Measurements from ENCODE around the gene EIF4G3. TPM values are rescaled to one million over a fixed set of nuclear protein-coding genes. Genes with fewer than 3 reads are reported as not detected.

The EIF4G3 gene
- total and polyA plus RNA-seq, 2 of the 8 experiments (the other 6 are each of a cell fraction or from before 2014, with no cell fraction given) = 47.5 to 66.6 TPM

DNA sequence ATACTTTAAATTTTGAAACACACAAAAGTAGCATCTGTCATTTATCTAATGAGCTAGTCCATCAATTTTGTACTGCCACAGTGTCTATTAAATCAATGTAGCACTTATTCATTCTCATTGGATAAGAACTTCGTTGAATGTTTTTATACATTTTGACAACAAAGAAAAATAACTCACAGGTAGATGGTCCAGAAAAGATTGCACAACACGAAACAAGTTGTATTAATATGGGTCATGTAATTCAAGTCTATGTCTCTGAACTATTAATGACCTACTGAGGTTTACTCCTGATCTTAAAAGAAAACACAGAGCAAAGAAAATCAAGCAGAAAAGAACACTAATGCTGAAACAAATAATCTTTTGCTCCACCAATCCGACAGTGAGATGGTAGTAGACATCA lies 404.9 kb downstream of the EIF4G3 start:
- Histone ChIP-seq H4K8ac (ENCODE audit: extremely low read depth, insufficient read depth, low read length) (no peak overlapping the region), H3K27ac (ENCODE audit: low read depth, low read length) (no peak overlapping the region), H3K79me1 (ENCODE audit: low read depth, low read length) (no peaks in the 10 kb centered on the region), H4K20me1 (replicated peaks in 1 of 2; ENCODE audit: control insufficient read depth in 1 of 2, insufficient read depth in 2 of 2, low read length in 2 of 2) (peaks cover 0 to 1% of the 10 kb centered on the region in 2 experiments), H4K91ac (replicated peaks; ENCODE audit: insufficient read length, low read length) (no peak overlapping the region), H2BK120ac (replicated peaks; ENCODE audit: low read depth, low read length) (no peak overlapping the region), H2BK12ac (ENCODE audit: low read depth, low read length) (no peak overlapping the region), H3K23me2 (ENCODE audit: low read depth, low read length) (no peaks in the 10 kb centered on the region), H3K9ac (replicated peaks in 1 of 4; ENCODE audit: extremely low read depth in 1 of 4, low read depth in 3 of 4, low read length in 3 of 4) (no peak overlapping the region), H3K14ac (ENCODE audit: insufficient read length) (no peak overlapping the region), H4K5ac (ENCODE audit: insufficient read length, low read depth, low read length) (no peak overlapping the region), H2BK20ac (ENCODE audit: low read length) (no peak overlapping the region), H2AK5ac (ENCODE audit: low read depth, low read length) (no peak overlapping the region), H2BK5ac (ENCODE audit: low read depth, low read length) (no peak overlapping the region), H3K79me2 (ENCODE audit: control insufficient read depth in 1 of 2, insufficient read depth in 2 of 2, low read length in 2 of 2) (no peaks in the 10 kb centered on the region), H3K9me3 (ENCODE audit: insufficient read depth in 2 of 2, low read depth in 1 of 2, low read length in 1 of 2) (no peaks in the 10 kb centered on the region), H3K36me3 (ENCODE audit: control insufficient read depth in 2 of 4, insufficient read depth in 4 of 4, low read length in 3 of 4) (peaks cover 15 to 91% (median 73%) of the 10 kb centered on the region in 4 experiments), H3K27me3 (replicated peaks in 1 of 4; ENCODE audit: control insufficient read depth in 3 of 4, extremely low read depth in 1 of 4, insufficient read depth in 3 of 4, low read length in 3 of 4) (no peaks in the 10 kb centered on the region), H3K18ac (ENCODE audit: extremely low read depth, low read length) (no peak overlapping the region), H3K4ac (replicated peaks; ENCODE audit: insufficient read length, low read depth, low read length) (no peak overlapping the region), H3K4me2 (ENCODE audit: insufficient read depth in 1 of 2, low read depth in 2 of 2, low read length in 2 of 2) (no peak overlapping the region), H3K4me1 (replicated peaks in 1 of 4; ENCODE audit: control insufficient read depth in 3 of 4, insufficient read depth in 4 of 4, low read length in 3 of 4) (no peaks in the 10 kb centered on the region), H2AFZ (ENCODE audit: low read length) (no peak overlapping the region), H3K56ac (replicated peaks; ENCODE audit: insufficient read length, low read depth, low read length) (no peak overlapping the region), H2BK15ac (ENCODE audit: low read length) (no peak overlapping the region), H3K23ac (ENCODE audit: insufficient read length) (no peak overlapping the region), H3K4me3 (ENCODE audit: extremely low read depth in 1 of 4, insufficient read depth in 2 of 4, low read depth in 3 of 4, low read length in 4 of 4) (no peak overlapping the region)
- CTCF ChIA-PET (ENCODE audit: partially characterized antibody) = interaction anchor here (0.5 kb wide), 1 partner anchor 183 kb away, joined by 3 read pairs; no protein-coding TSS in a partner anchor
- DNase-seq (ENCODE audit: low read depth in 1 of 2, low spot score in 2 of 2) (no peak), FAIRE-seq (no peak)
- 91% methylated on average over 3 of the region's 3 CpGs; no CpG with 5 or more reads in 1 of the 2 experiments for WGBS, 2 experiments (ENCODE audit: extremely low coverage in 1 of 2, insufficient coverage in 1 of 2, insufficient read length in 1 of 2, insufficient replicate concordance in 2 of 2, low coverage in 1 of 2, low lambda C conversion rate in 2 of 2, missing lambda C conversion rate in 1 of 2)
- POLR2A ChIA-PET (ENCODE audit: partially characterized antibody) = interaction anchor here (0.7 kb wide), 1 partner anchor 11 kb away, joined by 4 read pairs; no protein-coding TSS in a partner anchor
- no peak for TF ChIP-seq SIRT6 (IDR thresholded peaks at IDR 0.05; ENCODE audit: low read length)
- TF ChIP-seq MAX (IDR thresholded peaks at IDR 0.05) = no peak
- TF ChIP-seq GABPA (IDR thresholded peaks at IDR 0.05; ENCODE audit: borderline replicate concordance, insufficient read depth, low read length) = no peak
- TF ChIP-seq, protein P1, sequence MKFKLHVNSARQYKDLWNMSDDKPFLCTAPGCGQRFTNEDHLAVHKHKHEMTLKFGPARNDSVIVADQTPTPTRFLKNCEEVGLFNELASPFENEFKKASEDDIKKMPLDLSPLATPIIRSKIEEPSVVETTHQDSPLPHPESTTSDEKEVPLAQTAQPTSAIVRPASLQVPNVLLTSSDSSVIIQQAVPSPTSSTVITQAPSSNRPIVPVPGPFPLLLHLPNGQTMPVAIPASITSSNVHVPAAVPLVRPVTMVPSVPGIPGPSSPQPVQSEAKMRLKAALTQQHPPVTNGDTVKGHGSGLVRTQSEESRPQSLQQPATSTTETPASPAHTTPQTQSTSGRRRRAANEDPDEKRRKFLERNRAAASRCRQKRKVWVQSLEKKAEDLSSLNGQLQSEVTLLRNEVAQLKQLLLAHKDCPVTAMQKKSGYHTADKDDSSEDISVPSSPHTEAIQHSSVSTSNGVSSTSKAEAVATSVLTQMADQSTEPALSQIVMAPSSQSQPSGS (IDR thresholded peaks at IDR 0.05; ENCODE audit: low read length) = no peak
- no peak for TF ChIP-seq POU5F1 (IDR thresholded peaks at IDR 0.05; ENCODE audit: low read depth, low read length)
- TF ChIP-seq RBBP5 (IDR thresholded peaks at IDR 0.05; ENCODE audit: borderline replicate concordance, low read depth, low read length) = no peak
- no peak for TF ChIP-seq TBP (IDR thresholded peaks at IDR 0.05; ENCODE audit: low read depth, low read length)
- no peak for TF ChIP-seq MAFK (IDR thresholded peaks at IDR 0.05; ENCODE audit: low read depth, low read length)
- no peak for TF ChIP-seq JUN (IDR thresholded peaks at IDR 0.05; ENCODE audit: low read depth, low read length)
- TF ChIP-seq SP1 (IDR thresholded peaks at IDR 0.05; ENCODE audit: low read depth, low read length) = no peak
- TF ChIP-seq RXRA (IDR thresholded peaks at IDR 0.05; ENCODE audit: insufficient read depth, low read depth, low read length) = no peak
- no peak for TF ChIP-seq NRF1 (IDR thresholded peaks at IDR 0.05; ENCODE audit: low read depth, low read length)
- TF ChIP-seq POLR2AphosphoS5 (IDR thresholded peaks at IDR 0.05; ENCODE audit: low read depth, low read length) = no peak
- TF ChIP-seq CEBPB (IDR thresholded peaks at IDR 0.05; ENCODE audit: low read depth, low read length) = no peak
